ENCODE results near the gene IGFALS. TPM values are rescaled to one million over a fixed set of nuclear protein-coding genes. Genes with fewer than 3 reads are reported as not detected.
"Not testable (repeated sequence)": the region's sequence is repeated elsewhere in the genome, so short reads cannot be mapped to it uniquely, and the experiment has no call there.

Gene IGFALS
- total RNA-seq, 1 donor from 2014 or later, result not detected

DNA sequence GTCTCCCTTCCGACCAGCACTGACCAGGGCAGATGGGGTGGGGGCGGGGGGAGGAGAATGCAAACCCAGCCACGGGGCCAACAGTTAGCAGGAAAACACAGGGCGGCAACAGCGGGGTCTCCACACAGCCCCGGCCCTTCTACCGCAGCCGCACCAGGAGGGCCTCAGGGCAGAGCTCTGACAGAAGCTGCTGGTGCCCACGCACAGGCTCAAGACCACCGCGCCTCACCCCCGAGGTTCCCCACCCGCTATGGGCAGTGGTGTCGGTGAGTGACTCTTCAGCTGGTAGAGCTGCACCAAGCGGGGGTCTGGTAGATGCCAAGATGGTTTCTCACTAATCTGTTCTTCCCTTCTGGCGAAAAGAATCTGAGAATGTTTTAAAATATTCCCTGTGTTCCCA is 17.0 kb upstream of the IGFALS start:
- Mint-ChIP-seq H3K9me3 (no peaks in the 10 kb centered on the region), H3K27me3 (ENCODE audit: insufficient read depth) (no peaks in the 10 kb centered on the region), H3K4me3 (no peak overlapping the region), H3K36me3 (ENCODE audit: low read depth) (peaks cover 14% of the 10 kb centered on the region), H3K4me1 (ENCODE audit: low read depth) (peaks cover 8% of the 10 kb centered on the region), H3K27ac (no peak overlapping the region)
- intact Hi-C loops (cut with micrococcal nuclease), result loop anchor here (5.0 kb wide), 1 partner anchor 117 kb away; no protein-coding TSS in a partner anchor
- no peak for DNase-seq (ENCODE audit: low spot score)

DNA sequence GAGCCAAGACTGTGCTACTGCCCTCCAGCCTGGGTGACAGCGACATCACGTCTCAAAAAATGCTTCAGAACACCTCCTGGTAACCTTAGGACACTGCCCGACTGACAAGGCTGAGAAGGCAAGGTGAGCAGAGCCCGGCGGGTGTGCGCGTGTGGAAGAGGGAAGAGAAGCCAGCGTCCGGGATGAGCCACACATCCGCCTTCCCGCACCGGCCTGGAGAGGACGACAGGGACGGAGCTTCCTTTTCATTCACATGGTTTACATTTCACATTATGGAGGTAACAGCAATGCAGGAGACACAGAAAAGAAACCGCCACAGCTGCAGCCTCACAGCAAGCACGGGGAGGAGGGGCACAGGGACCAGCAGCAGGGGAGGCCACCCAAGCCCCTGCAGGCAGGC is 16.6 kb upstream of the IGFALS start:
- Mint-ChIP-seq H3K27ac (no peak overlapping the region), H3K4me3 (no peak overlapping the region)

DNA sequence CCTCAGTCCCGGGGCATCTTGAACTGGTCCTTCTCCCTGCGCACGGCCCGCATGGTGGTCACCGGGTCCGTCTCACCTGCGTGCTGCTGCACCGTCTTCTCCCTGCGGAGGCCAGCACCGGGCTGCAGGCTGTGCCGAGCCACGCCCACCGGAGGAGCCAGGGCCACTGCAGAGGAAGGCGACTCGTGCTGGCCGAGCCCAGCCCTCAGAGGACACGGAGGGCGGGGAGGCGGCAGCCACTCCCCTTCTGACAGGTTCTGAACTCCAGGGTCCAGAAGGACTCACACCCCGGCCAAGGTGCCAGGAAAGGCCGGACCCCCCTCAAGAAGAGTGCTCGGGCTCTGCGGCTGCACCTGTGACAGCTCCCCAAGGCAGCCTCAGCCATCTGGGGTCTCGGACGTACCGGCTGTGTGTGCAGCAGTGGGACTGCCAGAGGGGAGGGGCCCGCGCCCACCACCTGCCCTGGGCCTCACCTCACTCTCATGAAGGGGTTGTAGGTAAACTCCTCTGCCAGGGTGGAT is 15.8 kb upstream of the IGFALS start:
- Mint-ChIP-seq H3K4me1 (ENCODE audit: low read depth) (peaks cover 8% of the 10 kb centered on the region), H3K9me3 (no peaks in the 10 kb centered on the region), H3K27me3 (ENCODE audit: insufficient read depth) (no peaks in the 10 kb centered on the region), H3K36me3 (ENCODE audit: low read depth) (peaks cover 7% of the 10 kb centered on the region), H3K4me3 (no peak overlapping the region), H3K27ac (no peak overlapping the region)
- intact Hi-C loops (cut with micrococcal nuclease), result no loop called here
- no peak for DNase-seq (ENCODE audit: low spot score)

More for the DNA sequence above, 16.6 kb upstream of the IGFALS start:
- peaks cover 8% of the 10 kb centered on the region for H3K4me1 Mint-ChIP-seq (ENCODE audit: low read depth)
- peaks cover 10% of the 10 kb centered on the region for H3K36me3 Mint-ChIP-seq (ENCODE audit: low read depth)
- no peaks in the 10 kb centered on the region for H3K27me3 Mint-ChIP-seq (ENCODE audit: insufficient read depth)
- no peaks in the 10 kb centered on the region for H3K9me3 Mint-ChIP-seq
- no peak for DNase-seq (ENCODE audit: low spot score)
- intact Hi-C loops (cut with micrococcal nuclease), result loop anchor here (5.0 kb wide), 1 partner anchor 117 kb away; no protein-coding TSS in a partner anchor

DNA sequence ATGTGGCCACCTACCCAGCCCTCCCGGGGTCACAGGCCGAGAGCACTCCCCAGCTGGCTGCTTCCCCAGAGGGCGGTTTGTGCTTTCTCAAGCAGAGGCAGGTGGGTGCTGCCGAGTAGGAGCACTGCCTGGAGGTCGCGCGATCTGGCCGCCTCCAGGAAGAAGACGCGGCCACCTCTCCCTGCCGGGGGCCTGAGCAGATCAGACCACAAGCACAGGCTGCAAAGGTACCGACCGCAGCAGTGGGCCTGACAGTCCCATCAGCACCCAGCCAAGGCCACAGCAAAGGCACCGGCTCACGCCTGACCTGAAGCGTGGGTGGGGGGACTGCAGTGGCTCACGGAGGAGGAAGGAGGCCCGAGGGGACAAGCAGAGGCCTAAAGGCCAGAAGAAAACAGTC is 15.2 kb upstream of the IGFALS start:
- Mint-ChIP-seq H3K4me3 (no peak overlapping the region), H3K4me1 (ENCODE audit: low read depth) (peaks cover 8% of the 10 kb centered on the region), H3K9me3 (no peaks in the 10 kb centered on the region), H3K27me3 (ENCODE audit: insufficient read depth) (no peaks in the 10 kb centered on the region), H3K36me3 (ENCODE audit: low read depth) (peaks cover 7% of the 10 kb centered on the region), H3K27ac (no peak overlapping the region)
- intact Hi-C loops (cut with micrococcal nuclease), result no loop called here
- no peak for DNase-seq (ENCODE audit: low spot score)

DNA sequence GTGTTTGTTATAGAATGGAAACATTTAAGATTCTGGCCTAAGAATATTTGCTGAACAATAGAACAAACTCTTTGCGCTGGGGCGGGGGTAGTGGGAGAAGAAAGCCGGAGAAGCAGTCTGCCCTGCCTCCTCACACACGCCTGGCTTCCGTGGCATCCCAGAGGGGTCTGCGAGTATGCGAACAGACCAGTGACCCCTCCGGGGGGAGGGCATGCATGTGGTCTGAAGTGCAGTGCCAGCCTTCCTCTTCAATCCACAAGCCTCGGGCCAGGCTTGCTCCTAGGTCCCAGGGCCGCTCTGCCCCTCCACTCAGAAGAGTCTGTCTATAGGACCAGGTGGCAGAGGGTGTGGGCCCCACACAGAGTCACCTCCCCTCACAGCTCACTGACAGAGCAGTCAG is 14.1 kb upstream of the IGFALS start:
- no peak overlapping the region for H3K4me3 Mint-ChIP-seq
- no peaks in the 10 kb centered on the region for H3K27me3 Mint-ChIP-seq (ENCODE audit: insufficient read depth)
- no peak for DNase-seq (ENCODE audit: low spot score)
- intact Hi-C loops (cut with micrococcal nuclease), result no loop called here
- H3K4me1 Mint-ChIP-seq (ENCODE audit: low read depth), result no peaks in the 10 kb centered on the region
- H3K27ac Mint-ChIP-seq, result no peak overlapping the region
- H3K36me3 Mint-ChIP-seq (ENCODE audit: low read depth), result peaks cover 4% of the 10 kb centered on the region
- H3K9me3 Mint-ChIP-seq, result no peaks in the 10 kb centered on the region

DNA sequence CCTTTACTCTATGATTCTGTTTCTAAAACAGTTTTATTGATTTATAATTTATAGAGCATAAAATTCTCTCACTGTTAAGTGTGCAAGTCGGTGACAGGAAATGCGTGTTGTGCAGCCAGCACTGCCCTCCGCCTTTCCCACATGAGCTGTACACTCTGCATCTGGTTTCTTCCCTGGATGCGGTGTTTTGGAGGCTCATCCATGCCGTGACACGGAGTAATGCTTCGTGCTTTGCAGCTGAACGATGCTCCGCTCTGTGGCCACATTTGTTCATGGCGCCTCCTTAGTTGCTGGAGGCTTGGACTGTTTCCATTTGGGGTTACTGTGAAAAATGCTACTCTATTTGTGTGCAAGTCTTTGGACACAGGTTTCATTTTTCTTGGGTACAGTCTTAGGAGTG is 7.2 kb upstream of the IGFALS start:
- DNase-seq (ENCODE audit: low spot score), result no peak
- Mint-ChIP-seq H3K4me3 (no peak overlapping the region), H3K27me3 (ENCODE audit: insufficient read depth) (no peaks in the 10 kb centered on the region), H3K4me1 (ENCODE audit: low read depth) (no peaks in the 10 kb centered on the region), H3K27ac (no peak overlapping the region), H3K9me3 (peaks cover 24% of the 10 kb centered on the region), H3K36me3 (ENCODE audit: low read depth) (no peaks in the 10 kb centered on the region)
- intact Hi-C loops (cut with micrococcal nuclease), result no loop called here

DNA sequence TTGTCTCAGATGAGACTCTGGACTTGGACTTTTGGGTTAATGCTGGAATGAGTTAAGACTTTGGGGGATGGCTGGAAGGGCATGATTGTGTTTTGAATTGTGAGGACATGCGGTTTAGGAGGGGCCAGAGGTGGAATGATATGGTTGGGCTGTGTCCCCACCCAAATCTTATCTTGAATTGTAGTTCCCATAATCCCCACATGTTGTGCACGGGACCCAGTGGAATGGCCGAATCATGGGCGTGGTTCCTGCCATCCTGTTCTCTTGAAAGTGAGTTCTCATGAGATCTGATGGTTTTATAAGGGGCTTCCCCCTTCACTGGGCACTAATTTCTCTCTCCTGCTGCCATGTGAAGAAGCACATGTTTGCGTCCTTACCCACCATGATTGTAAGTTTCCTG is 5.8 kb upstream of the IGFALS start:
- not testable (repeated sequence) for H3K27me3 Mint-ChIP-seq (ENCODE audit: insufficient read depth)

DNA sequence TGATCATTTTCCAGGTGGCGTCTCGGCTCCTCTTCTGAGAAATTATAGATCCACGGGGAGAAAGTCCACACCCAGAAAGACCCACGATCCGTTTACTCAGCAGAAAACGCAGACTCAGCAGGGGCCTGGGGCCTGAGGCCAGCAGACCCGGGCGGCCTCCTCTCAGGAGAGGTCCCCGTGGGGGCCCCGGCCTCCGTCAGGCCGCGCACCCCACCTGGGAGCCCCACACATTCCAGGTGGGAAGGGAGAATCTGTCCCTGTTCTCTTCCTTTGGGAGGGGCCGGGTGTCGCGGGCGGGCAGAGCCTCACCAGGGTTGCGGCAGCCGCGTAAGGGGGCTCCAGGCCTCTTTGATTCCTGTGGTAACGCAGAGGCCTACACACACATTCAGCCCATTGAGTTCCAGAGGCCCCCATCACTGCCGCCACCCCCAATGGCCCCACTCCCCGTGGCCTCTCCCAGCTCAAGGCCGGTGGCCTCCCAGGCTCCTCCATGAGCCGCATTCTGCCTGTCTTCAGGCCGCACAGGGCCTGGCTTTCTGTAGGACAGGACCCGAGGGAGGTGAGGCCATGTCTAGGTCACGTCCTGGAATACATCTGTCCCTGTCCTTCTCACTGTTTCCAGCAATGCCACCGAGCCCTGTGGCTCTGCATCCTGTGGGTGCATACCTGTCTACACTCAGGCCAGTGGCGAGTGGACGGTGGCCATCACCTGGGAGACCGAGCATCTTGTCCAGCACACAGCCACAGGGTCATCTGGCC is 1.6 kb upstream of the IGFALS start:
- H3K9me3 Mint-ChIP-seq, result peaks cover 19% of the 10 kb centered on the region
- no peak overlapping the region for H3K4me3 Mint-ChIP-seq

More for the DNA sequence above, 5.8 kb upstream of the IGFALS start:
- H3K4me1 Mint-ChIP-seq (ENCODE audit: low read depth); H3K4me3 Mint-ChIP-seq; intact Hi-C loops (cut with micrococcal nuclease); H3K36me3 Mint-ChIP-seq (ENCODE audit: low read depth); H3K27ac Mint-ChIP-seq; DNase-seq (ENCODE audit: low spot score): not testable (repeated sequence)
- H3K9me3 Mint-ChIP-seq, result peaks cover 24% of the 10 kb centered on the region

DNA sequence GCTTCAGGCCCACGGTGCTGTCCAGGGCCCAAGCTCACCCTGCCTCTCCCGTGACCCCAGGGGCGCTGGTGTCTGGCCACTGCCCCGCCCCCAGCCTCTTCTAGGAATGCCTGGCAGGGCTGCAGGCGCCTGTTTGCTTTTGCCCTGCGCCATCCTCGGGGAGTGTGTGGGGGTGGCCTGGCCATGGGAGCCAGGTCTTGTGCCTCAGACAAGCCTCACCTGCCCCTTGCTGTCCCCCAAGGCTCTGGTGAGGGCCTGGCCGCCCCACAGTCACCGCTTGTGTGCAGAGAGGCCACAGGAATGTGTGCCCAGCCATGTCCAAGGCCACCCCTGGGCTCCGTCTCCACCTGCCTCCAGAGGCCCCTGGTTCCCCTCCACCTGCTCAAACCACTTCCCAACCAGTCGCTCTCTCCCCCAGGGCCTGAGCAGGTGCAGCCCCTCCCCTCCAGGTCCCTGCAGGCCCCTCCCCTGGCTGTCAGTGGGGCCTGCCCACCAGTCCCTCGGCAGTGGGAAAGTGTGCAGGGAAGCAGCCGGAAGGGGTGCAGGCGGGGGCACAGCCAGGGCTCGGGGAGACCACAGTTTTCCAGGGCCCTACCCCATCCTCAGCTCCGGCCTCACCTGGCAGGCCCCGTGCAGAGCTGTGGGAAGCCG is 841 bp upstream of the IGFALS start:
- Mint-ChIP-seq H3K27me3 (ENCODE audit: insufficient read depth) (no peaks in the 10 kb centered on the region), H3K4me1 (ENCODE audit: low read depth) (no peaks in the 10 kb centered on the region), H3K27ac (no peak overlapping the region), H3K4me3 (no peak overlapping the region), H3K9me3 (peaks cover 11% of the 10 kb centered on the region), H3K36me3 (ENCODE audit: low read depth) (no peaks in the 10 kb centered on the region)
- intact Hi-C loops (cut with micrococcal nuclease), result no loop called here
- DNase-seq (ENCODE audit: low spot score), result no peak

More for the DNA sequence above, 1.6 kb upstream of the IGFALS start:
- no peak for DNase-seq (ENCODE audit: low spot score)
- H3K36me3 Mint-ChIP-seq (ENCODE audit: low read depth), result no peaks in the 10 kb centered on the region
- intact Hi-C loops (cut with micrococcal nuclease), result no loop called here
- no peaks in the 10 kb centered on the region for H3K4me1 Mint-ChIP-seq (ENCODE audit: low read depth)
- H3K27ac Mint-ChIP-seq, result no peak overlapping the region
- H3K27me3 Mint-ChIP-seq (ENCODE audit: insufficient read depth), result no peaks in the 10 kb centered on the region

DNA sequence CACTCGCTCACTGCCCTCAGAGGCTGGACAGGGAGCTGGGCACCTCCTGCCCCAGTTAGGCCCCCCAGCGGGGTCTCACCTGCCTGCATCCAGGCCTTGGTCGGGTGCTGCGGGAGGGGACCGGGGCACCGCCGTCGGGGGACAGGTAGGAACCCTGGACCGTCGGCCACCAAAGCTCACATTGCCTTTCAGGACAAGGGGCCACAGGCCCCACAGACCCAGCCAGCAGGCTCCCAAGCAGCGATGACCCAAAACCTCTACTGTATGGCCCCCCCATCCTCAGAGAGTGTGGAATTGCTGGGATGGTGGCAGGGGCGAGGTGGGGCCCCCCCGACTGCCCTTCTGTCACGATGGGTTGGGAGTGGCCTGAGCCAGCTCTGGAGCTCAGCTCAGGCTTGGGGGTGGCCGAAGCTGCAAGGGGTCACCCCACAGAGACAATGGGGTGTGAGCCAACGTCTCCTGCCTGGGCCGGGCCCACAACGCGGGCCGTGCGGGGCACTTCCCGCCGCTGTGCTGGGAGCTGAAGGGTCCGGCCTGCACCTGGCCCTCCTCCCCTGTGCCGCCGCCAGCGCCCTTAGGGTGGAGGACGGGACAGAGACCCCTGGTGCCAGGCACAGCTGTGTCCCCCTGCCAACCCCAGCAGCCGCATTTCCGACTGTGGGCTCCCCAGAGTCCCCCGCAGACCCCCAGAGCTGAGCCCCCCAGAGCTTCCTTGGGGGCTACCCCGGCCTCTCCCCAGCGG is 498 bp downstream of the IGFALS start:
- Mint-ChIP-seq H3K4me3 (no peak overlapping the region), H3K27ac (no peak overlapping the region), H3K9me3 (peaks cover 5% of the 10 kb centered on the region), H3K36me3 (ENCODE audit: low read depth) (peaks cover 2% of the 10 kb centered on the region), H3K4me1 (ENCODE audit: low read depth) (no peaks in the 10 kb centered on the region), H3K27me3 (ENCODE audit: insufficient read depth) (no peaks in the 10 kb centered on the region)
- DNase-seq (ENCODE audit: low spot score), result no peak
- intact Hi-C loops (cut with micrococcal nuclease), result no loop called here

DNA sequence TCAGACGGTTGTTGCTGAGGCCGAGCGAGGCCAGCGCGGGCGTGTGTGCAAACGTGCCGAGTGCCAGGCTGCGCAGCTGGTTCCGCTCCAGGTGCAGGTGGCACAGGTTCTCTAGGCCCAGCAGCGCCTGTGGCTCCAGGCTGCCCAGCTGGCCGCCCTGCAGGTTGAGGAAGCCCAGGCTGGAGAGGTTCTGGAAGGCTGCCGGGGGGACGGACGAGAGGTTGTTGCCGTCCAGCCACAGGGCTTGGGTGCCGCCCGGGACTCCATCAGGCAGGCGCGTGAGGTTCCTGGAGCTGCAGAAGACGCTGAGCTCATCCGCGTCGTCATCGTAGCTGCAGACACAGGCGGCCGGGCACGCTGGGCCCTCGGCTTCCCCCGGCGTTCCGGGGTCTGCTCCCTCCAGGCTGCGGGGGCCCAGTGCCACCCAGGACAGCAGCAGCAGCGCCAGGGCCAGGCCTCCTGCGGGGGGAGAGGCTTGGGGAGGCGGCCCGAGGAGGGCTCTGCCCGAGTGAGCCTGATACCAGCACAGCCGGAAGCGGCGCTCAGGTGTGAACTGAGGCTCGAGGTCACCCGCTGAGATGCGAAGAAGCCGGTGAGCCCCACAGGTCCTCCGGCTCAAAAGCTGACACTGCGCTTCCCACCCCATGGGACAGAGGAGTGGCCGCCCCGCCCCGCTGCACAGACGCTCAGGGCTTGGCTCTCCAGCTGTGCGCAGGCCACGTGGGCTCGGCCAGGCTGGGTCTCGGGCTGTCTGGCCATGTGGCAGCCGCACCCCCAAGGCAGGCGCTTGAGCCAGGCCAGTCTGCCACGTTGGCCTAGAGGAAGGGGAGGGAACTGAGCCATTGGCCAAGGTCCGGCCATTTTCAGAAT is 1.3 kb downstream of the IGFALS start:
- DNase-seq (ENCODE audit: low spot score), result no peak
- Mint-ChIP-seq H3K4me1 (ENCODE audit: low read depth) (no peaks in the 10 kb centered on the region), H3K4me3 (no peak overlapping the region), H3K36me3 (ENCODE audit: low read depth) (peaks cover 2% of the 10 kb centered on the region), H3K9me3 (peaks cover 4% of the 10 kb centered on the region), H3K27me3 (ENCODE audit: insufficient read depth) (no peaks in the 10 kb centered on the region), H3K27ac (no peak overlapping the region)
- intact Hi-C loops (cut with micrococcal nuclease), result no loop called here

DNA sequence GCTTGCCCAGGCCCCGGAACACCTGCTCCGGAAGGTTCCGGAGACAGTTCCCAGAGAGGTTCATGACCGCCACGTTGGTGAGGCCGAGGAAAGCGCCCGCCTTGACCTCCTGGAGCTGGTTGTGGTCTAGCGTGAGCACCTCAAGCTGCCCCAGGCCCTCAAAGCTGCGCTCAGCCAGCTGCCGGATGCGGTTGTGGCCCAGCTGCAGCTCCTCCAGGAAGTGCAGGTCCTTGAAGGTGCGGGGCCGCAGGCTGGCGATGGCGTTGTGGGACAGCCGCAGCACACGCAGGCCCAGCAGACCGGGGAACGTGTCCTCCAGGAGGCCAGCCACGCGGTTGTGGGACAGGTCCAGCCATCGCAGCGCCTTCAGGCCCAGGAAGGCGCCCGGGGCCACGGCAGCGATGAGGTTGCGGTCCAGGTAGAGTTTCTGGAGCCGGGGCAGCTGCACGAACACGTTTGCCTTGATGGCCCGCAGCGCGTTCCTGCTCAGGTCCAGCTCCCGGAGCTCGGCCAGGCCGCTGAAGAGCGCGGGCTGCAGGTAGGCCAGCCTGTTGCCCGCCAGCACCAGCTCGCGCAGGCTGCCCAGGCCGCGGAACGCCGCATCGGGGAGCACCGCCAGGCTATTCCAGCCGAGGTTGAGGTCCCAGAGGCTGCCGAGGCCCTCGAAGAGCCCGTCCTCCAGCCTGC is 2.1 kb downstream of the IGFALS start:
- H3K4me1 Mint-ChIP-seq (ENCODE audit: low read depth), result no peaks in the 10 kb centered on the region

More for the DNA sequence above, 2.1 kb downstream of the IGFALS start:
- intact Hi-C loops (cut with micrococcal nuclease), result no loop called here
- Mint-ChIP-seq H3K27me3 (ENCODE audit: insufficient read depth) (no peaks in the 10 kb centered on the region), H3K9me3 (no peaks in the 10 kb centered on the region), H3K36me3 (ENCODE audit: low read depth) (peaks cover 2% of the 10 kb centered on the region), H3K4me3 (no peak overlapping the region), H3K27ac (no peak overlapping the region)
- DNase-seq (ENCODE audit: low spot score), result no peak
